PFSK-1 (cell line): Measurements from ENCODE around the gene GP5.

ENCODE experiments used
- FOXP2 ChIP-seq: optimal IDR thresholded peaks from 2 replicates; pipeline ENCODE3; 2011; ENCODE audit warnings: borderline replicate concordance, control low read depth, inconsistent platforms; ENCODE audit not compliant: insufficient read depth; ENCODE audit errors: extremely low read length, extremely low read depth
- POLR2AphosphoS5 ChIP-seq: IDR thresholded peaks from 2 replicates; pipeline ENCODE4 v1.6.1; 2012; ENCODE audit warnings: low read depth, mild to moderate bottlenecking, control low read depth, low read length, moderate library complexity
- REST ChIP-seq, 2 experiments: IDR thresholded peaks; 2 replicates each; pipeline versions ENCODE4 v1.6.1 to v1.8.0; 2011 to 2012; ENCODE audit warnings: low read depth in 2 of 2, low read length in 2 of 2, control low read depth in 1 of 2, inconsistent platforms in 1 of 2, mild to moderate bottlenecking in 1 of 2, moderate library complexity in 1 of 2; ENCODE audit not compliant: insufficient read depth in 1 of 2
- SIN3A ChIP-seq: IDR thresholded peaks from 2 replicates; pipeline ENCODE4 v1.6.1; 2012; ENCODE audit warnings: mild to moderate bottlenecking, low read length, moderate library complexity, borderline replicate concordance; ENCODE audit not compliant: insufficient read depth
- TAF1 ChIP-seq: IDR thresholded peaks from 2 replicates; pipeline ENCODE4 v1.6.1; 2012; ENCODE audit warnings: low read length, control low read depth, borderline replicate concordance; ENCODE audit not compliant: insufficient read depth

GP5 gene

DNA sequence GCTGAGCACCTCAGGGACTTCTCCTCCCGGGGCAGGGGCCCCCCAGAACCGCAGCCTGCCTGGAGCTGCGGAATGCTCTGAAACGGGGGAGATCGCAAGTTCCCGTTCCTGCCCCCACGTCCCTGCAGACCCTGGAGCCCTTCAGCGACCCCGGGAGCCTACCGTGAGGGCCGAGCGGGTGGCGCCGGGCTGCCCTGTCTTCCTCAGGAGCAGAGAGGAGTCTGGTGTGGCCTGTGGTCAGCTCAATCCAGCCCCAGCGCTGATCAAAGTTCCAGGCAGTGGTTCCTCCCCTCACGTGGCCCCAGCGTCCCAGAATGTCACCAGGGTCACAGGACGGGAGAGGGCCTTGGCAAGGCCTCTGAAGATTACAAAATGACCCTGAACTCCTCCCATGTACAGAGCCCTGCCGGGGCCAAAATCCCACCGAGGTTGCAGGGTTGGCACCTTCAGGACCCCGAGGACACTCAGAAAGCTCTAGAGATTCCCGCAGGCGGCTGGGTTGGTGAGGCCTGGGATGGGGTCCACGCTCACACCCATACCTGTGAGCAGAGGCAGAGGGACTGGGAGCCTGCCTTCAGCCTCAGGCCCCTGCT, 47.9 kb downstream of the GP5 start, which contains the start of gene CPN2:
TSS of gene CPN2 (minus strand) at position 249 of the 593 bp plus-strand sequence. CDS start 8,626 bp downstream, outside the sequence.
- TF ChIP-seq TAF1 = no peak
- TF ChIP-seq REST (IDR thresholded peaks at IDR 0.05; ENCODE audit: insufficient read depth in 1 of 2, low read depth in 2 of 2, low read length in 2 of 2) = no peak
- no peak for TF ChIP-seq SIN3A
- TF ChIP-seq FOXP2 = no peak
- no peak for TF ChIP-seq POLR2AphosphoS5

DNA sequence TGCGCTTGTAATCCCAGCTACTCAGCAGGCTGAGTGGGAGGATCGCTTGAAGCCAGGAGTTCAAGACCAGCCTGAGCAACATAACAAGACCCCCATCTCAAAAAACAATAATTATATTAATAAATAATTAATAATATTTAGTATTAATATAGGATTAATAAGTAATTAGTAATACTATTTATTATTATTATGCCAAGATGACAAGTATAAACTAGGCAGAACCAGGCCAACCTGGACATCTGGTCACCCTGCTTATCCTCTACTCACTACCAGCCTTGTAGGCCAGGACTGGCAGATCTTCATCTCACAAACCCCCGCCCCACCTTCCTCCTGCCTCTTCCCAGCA, 48.4 kb downstream of the GP5 start:
- TF ChIP-seq POLR2AphosphoS5 (no peak), REST (IDR thresholded peaks at IDR 0.05; ENCODE audit: insufficient read depth in 1 of 2, low read depth in 2 of 2, low read length in 2 of 2) (no peak), FOXP2 (no peak), SIN3A (no peak), TAF1 (no peak)

DNA sequence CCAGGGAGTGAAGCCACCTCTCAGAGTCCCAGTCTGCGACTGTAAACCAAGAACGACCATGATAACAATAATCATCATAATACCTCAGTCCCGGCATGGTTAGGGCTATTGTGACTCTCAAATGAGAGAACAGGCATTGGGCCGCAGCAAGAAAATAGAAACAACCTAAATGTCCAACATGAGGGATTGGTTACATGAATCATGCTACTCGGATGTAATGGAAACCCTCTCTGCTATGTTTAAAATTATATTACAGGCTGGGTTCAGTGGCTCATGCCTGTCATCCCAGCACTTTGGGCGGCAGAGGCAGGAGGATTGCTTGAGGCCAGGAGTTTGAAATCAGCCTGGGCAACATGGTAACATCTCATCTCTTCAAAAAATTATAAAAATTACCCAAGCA, 50.7 kb downstream of the GP5 start:
- TF ChIP-seq TAF1 (no peak), REST (IDR thresholded peaks at IDR 0.05; ENCODE audit: insufficient read depth in 1 of 2, low read depth in 2 of 2, low read length in 2 of 2) (no peak), POLR2AphosphoS5 (no peak), SIN3A (no peak), FOXP2 (no peak)

DNA sequence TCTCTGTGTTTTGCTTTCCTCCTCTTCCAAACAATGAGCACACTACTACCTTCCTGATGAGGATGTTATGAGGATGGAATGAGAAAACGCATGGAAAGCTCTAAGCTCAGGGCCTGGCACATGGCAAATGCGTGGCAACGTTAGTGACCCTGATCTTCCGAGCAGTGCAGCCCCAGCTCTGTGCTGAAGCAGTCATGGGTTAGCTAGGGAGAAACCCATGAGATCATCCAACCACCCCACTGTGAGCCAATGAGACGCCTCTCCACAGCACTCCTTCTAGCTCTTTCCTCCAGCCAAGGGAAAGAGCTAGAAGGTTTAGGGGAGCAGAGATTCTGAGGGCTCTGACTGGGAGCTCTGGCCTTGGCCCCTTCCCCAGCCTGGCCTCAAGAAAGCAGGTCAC, 52.4 kb downstream of the GP5 start:
- no peak for TF ChIP-seq POLR2AphosphoS5
- no peak for TF ChIP-seq FOXP2
- TF ChIP-seq REST (IDR thresholded peaks at IDR 0.05; ENCODE audit: insufficient read depth in 1 of 2, low read depth in 2 of 2, low read length in 2 of 2) = no peak
- TF ChIP-seq TAF1 = no peak
- no peak for TF ChIP-seq SIN3A

DNA sequence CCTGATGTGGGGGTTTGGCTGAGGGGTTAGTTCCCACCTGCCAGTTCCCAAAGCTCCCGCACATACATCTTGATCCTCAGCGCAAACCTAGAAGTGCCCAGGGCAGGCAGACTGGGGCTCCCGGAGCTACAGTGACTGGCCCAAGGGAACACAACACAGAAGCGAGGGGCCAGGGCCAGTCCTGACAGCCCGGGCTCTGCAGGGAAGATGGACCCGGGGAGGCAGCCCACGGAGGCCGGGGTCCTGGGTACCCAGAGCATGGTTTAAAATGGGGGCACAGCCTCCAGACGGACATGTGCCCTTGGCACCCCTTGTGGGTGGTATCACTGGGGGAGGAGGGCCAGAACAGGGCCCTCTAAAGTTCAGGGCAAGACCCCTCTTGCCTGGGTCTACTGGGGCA, 53.0 kb downstream of the GP5 start:
- TF ChIP-seq FOXP2 = no peak
- TF ChIP-seq TAF1 = no peak
- no peak for TF ChIP-seq POLR2AphosphoS5
- TF ChIP-seq SIN3A = no peak
- no peak for TF ChIP-seq REST (IDR thresholded peaks at IDR 0.05; ENCODE audit: insufficient read depth in 1 of 2, low read depth in 2 of 2, low read length in 2 of 2)
